ENCODE data around the gene PSIP1. TPM values are rescaled to one million over a fixed set of nuclear protein-coding genes. Genes with fewer than 3 reads are reported as not detected.

The PSIP1 gene
- 30.3 and 38.4 TPM in 2 replicates for total RNA-seq

GRCh38 chr9:15510789-15511575, at the start of gene PSIP1:
PSIP1 (minus strand) TSS chr9:15510970; CDS start chr9:15510188, 782 bp downstream.
- peak within 1 kb of the TSS; percentile 94 for H3K4me3 ChIP-seq (ENCODE audit: low read depth, low read length)
- no peak for TF ChIP-seq CTCF (IDR thresholded peaks at IDR 0.05; ENCODE audit: insufficient read depth, low read depth, low read length)
- peak; percentile 85 for DNase-seq (ENCODE audit: low read depth)

- peak overlapping the region; percentile 86 for H3K4me3 ChIP-seq (ENCODE audit: low read depth, low read length)
- TF ChIP-seq CTCF (IDR thresholded peaks at IDR 0.05; ENCODE audit: insufficient read depth, low read depth, low read length) = no peak
- no peak for DNase-seq (ENCODE audit: low read depth)
Observed at GRCh38 chr9:15553528-15553898, 42.7 kb upstream of the PSIP1 start.

GRCh38 chr9:15552636-15553527, 42.1 kb upstream of the PSIP1 start, which contains the start of gene CCDC171:
CCDC171 (plus strand) TSS chr9:15553043; CDS start chr9:15564089, 11,046 bp downstream.
- peak; percentile 93 for DNase-seq (ENCODE audit: low read depth)
- H3K4me3 ChIP-seq (ENCODE audit: low read depth, low read length) = peak within 1 kb of the TSS; percentile 86
- no peak for TF ChIP-seq CTCF (IDR thresholded peaks at IDR 0.05; ENCODE audit: insufficient read depth, low read depth, low read length)

GRCh38 chr9:15549611-15550010, 38.8 kb upstream of the PSIP1 start:
- no peak for TF ChIP-seq CTCF (IDR thresholded peaks at IDR 0.05; ENCODE audit: insufficient read depth, low read depth, low read length)
- no peak for DNase-seq (ENCODE audit: low read depth)
- H3K4me3 ChIP-seq (ENCODE audit: low read depth, low read length) = no peak overlapping the region

GRCh38 chr9:15543047-15543813, 32.5 kb upstream of the PSIP1 start:
- DNase-seq (ENCODE audit: low read depth) = peak; percentile 59

More at GRCh38 chr9:15543047-15543813, 32.5 kb upstream of the PSIP1 start:
- no peak overlapping the region for H3K4me3 ChIP-seq (ENCODE audit: low read depth, low read length)
- TF ChIP-seq CTCF (IDR thresholded peaks at IDR 0.05; ENCODE audit: insufficient read depth, low read depth, low read length) = no peak

Data from fibroblast of villous mesenchyme (primary cell).